ENCODE results near the gene OPCML.

GRCh38 chr11:132746305-132746704, 786.0 kb downstream of the OPCML start:
- TF ChIP-seq CTCF (IDR thresholded peaks at IDR 0.05) (no peak), POLR2A (IDR thresholded peaks at IDR 0.05) (no peak)
